NCI-H2196 (cell line): ENCODE measurements around the gene XPA.

ENCODE experiments used
- DNase-seq: peaks from one replicate; lab custom pipeline; 2025; ENCODE audit not compliant: unreplicated experiment; lab: John Stamatoyannopoulos, UW

Gene XPA

GRCh38 chr9:97659771-97660170 is 37.4 kb downstream of the XPA start:
- DNase-seq: no peak

- DNase-seq: no peak
Observed at GRCh38 chr9:97658707-97659106, 38.4 kb downstream of the XPA start.

GRCh38 chr9:97651646-97652045 is 45.5 kb downstream of the XPA start:
- DNase-seq: no peak

GRCh38 chr9:97647996-97648395 is 49.1 kb downstream of the XPA start:
- DNase-seq: no peak

DNA sequence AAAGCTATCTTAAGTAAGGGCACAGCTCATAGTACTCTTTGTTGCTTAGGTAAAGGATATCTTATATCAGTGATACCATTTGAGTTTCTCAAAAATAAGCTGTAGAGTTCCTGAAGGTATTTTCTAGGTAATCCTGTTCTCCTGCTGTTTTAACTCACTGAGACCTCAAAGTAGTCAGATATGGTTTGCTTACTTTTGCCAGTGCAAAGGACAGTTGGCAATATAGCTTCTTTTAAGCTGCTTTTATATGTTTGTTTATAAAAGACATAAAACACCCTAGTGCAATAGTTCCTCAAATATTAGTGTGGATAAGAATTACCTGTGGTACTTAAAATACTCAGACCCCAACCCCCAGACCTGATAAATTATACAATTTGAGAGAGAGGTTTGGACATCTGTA is 51.4 kb downstream of the XPA start:
- no peak for DNase-seq

- DNase-seq: peak; percentile 14
Observed at GRCh38 chr9:97640325-97640724, 56.8 kb downstream of the XPA start.

GRCh38 chr9:97638666-97639065 is 58.5 kb downstream of the XPA start:
- DNase-seq: no peak

GRCh38 chr9:97636903-97637302 is 60.2 kb downstream of the XPA start:
- no peak for DNase-seq

GRCh38 chr9:97635026-97635425 is 62.1 kb downstream of the XPA start:
- no peak for DNase-seq

DNA sequence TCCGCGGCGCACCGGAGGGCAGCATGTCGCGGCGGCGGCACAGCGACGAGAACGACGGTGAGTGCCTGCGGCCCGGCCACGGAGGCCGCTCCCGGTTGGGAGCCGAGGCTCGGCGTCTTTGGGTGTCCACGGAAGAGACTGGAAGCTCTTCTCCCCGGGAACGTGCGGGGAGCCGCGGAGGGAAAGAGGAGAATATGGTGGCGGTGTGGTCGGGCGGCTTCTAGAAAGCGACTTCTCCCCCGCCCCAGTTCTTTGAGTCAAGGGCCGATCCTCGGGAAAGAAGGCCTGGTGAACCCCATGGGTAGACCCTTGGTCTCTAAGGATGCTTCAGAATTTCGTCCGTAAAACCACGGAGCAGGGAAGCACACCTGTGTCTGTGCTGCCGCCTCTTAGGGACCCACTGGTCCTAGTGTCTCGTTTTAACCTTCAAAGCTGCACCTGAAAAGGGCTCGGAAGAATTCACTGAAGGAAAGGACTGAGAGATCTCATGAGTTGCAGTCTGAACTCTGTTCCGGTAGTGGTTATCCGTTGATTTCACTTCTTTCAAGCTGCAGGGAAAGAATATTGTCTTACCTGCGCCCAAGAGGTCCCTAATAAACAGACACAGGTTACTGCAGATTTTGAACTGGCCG is 63.2 kb downstream of the XPA start:
- no peak for DNase-seq

GRCh38 chr9:97632985-97633858 is 63.9 kb downstream of the XPA start, which contains the start of the genes NCBP1 and TSTD2:
NCBP1 (plus strand) TSS chr9:97633821; CDS start chr9:97633882, 61 bp downstream.
TSTD2 (minus strand) TSS chr9:97633368; CDS start chr9:97627562, 5,806 bp downstream.
- DNase-seq: peak; percentile 97

DNA sequence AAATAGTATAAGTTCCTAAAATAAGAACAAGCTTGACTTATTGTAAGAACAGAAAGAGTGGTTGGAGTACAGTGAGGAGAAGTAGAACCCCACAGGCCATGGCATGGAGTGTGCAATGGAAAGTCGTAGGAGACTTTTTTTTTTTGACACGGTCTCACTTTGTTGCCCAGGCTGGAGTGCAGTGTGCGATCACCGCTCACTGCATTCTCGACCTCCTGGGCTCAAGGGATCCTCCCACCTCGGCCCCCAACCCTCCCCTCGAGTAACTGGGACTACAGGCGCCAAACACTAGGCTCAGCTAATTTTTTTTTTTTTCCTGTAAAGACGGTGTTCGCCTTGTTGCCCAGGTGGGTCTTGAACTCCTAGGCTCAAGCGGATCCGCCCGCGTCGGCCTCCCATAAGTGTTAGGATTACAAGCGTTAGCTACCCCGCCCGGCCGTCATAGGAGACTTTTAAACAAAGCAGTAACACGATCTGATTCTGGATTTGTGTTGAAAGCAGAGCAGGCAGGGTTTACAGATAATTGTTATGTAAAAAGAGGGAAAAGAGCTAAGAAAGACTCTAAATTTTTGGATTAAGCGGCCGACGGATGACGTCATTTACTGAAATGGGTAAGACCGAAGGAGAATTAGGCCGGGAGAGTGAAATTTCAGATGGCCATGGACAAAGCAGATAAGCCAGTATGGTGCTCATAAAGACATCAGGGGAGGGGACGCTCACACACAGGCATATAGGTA is 64.7 kb downstream of the XPA start:
- peak; percentile 73 for DNase-seq

GRCh38 chr9:97630591-97630990 is 66.5 kb downstream of the XPA start:
- no peak for DNase-seq

- DNase-seq: no peak
Observed at GRCh38 chr9:97629156-97629555, 68.0 kb downstream of the XPA start.

DNA sequence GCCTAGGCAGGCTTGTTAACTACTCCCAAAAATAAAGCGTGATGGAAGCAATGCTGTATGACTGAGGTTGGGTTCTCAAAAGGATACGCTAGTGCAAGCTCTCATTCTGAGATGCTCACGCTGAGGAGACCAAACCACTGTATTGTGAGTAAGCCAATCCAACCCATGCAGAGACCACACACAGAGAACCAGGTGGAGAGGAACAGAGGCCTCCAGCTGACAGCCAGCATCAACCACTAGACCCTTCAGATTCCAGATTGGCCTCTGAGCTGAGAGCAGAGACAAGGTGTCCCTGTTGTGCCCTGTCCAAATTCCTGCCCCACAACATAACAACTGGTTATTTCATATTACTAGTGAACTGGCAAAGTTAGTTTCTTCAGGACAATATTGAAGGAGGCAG is 68.5 kb downstream of the XPA start:
- DNase-seq: no peak

- DNase-seq: no peak
Observed at GRCh38 chr9:97627624-97628023, 69.5 kb downstream of the XPA start.

DNA sequence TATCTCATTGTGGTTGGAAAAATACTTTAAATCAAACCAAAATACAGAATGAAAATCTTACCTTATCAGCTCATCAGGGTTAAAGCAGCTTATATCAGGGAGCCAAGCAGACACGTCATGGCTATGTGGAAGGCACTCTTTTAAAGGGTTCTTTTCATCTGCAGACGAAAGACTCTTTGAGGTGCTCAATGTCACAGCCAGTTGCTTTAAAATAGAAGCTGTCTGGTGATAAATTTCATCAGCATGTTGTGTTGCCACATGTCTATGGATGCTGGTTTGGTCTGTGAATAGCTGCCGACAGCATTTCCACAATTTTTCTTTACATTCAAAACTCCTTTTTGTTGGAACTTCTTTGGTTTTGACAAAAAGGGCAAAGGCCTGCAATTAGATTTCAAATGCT is 71.5 kb downstream of the XPA start:
- no peak for DNase-seq
